Transverse colon (tissue), 4 donors: ENCODE data around the gene ADRB1. TPM values are rescaled to one million over a fixed set of nuclear protein-coding genes. Genes with fewer than 3 reads are reported as not detected.
A peak's percentile ranks its signal among the peaks of the same experiment; 100 is the strongest.

ENCODE experiments used
- DNase-seq: peaks from one replicate; pipeline ENCODE4 v3.0.0-alpha.2; 2019
- H3K27ac ChIP-seq, 4 donors: fragments of 200-600 bp; sonication (generic); 2 replicates each; pipeline ENCODE4 v1.5.1; 2016 to 2018; ENCODE audit warnings: inconsistent platforms in 4 of 4
- H3K27me3 ChIP-seq: fragments of 200-600 bp; sonication (generic); 2 replicates; pipeline ENCODE4 v1.5.1; 2017; ENCODE audit warnings: inconsistent platforms
- H3K36me3 ChIP-seq, 4 donors: fragments of 200-600 bp; sonication (generic); 2 replicates each; pipeline ENCODE4 v1.5.1; 2017 to 2019; ENCODE audit warnings: inconsistent platforms in 4 of 4
- H3K4me1 ChIP-seq, 4 donors: fragments of 200-600 bp; sonication (generic); 2 replicates each; pipeline ENCODE4 v1.5.1; 2017 to 2020; ENCODE audit warnings: inconsistent platforms in 4 of 4
- H3K4me3 ChIP-seq, 4 donors: fragments of 200-600 bp; sonication (generic); 1 replicate in 1 of 4; 2 replicates in 3 of 4; pipeline versions ENCODE4 v1.5.1 to v1.6.1; 2017 to 2019; ENCODE audit warnings: inconsistent platforms in 4 of 4
- H3K9me3 ChIP-seq, 2 donors: fragments of 200-600 bp; sonication (generic); 2 replicates each; pipeline ENCODE4 v1.5.1; 2017 to 2019; ENCODE audit warnings: inconsistent platforms in 2 of 2
- EP300 ChIP-seq: sonication (generic); formaldehyde crosslinking; IDR thresholded peaks from one replicate; pipeline ENCODE4 v1.6.1; 2017; ENCODE audit warnings: antibody characterized with exemption, low read depth
- POLR2A ChIP-seq: fragments of 450-650 bp; IDR thresholded peaks from one replicate; pipeline ENCODE4 v1.6.1; 2016; ENCODE audit warnings: antibody characterized with exemption, mild to moderate bottlenecking, moderate library complexity
- POLR2AphosphoS5 ChIP-seq, 3 donors: sonication (generic); formaldehyde crosslinking; IDR thresholded peaks; one replicate each; pipeline ENCODE4 v1.6.1; 2016; ENCODE audit warnings: antibody characterized with exemption in 3 of 3
- WGBS, 2 donors: methylation state at CpG; one replicate each; pipeline ENCODE4 v1.1.5; 2018; ENCODE audit warnings: low coverage in 1 of 2; 5-methylcytosine and 5-hydroxymethylcytosine counted together
- in situ Hi-C, 4 donors: fragments of 200-750 bp; cut with MboI; loops; one replicate each; pipeline versions ENCODE4 v1.15.0 to v1.15.1; 2017; ENCODE audit warnings: low sequenced_read_pairs in 3 of 4, low pct_ligation_motif_present in 1 of 4, low pct_unique_long_range_greater_than_20kb in 1 of 4
- intact Hi-C: fragments of 100-400 bp; cut with DNase I; formaldehyde crosslinking; loops from one replicate; pipeline ENCODE4 v1.15.1; 2023; ENCODE audit warnings: low total_unique reads
- total RNA-seq, 4 donors: library from RNA; depleted of rRNA; stranded (reverse); fragments of >200 nt; gene quantifications; one replicate each; pipeline ENCODE4 v1.1.0, GENCODE V29; 2016
- TF ChIP-seq, protein P1 (sequence below), 5 experiments: fragments of 200-600 bp in 3 of 5; fragments of 450-650 bp in 2 of 5; sonication (generic) in 3 of 5; IDR thresholded peaks; 1 replicate in 2 of 5; 2 replicates in 3 of 5; pipeline ENCODE4 v1.5.1; 2016 to 2017; ENCODE audit warnings: antibody characterized with exemption in 5 of 5, inconsistent platforms in 3 of 5, mild to moderate bottlenecking in 2 of 5, moderate library complexity in 1 of 5

ADRB1 gene
- total RNA-seq, 4 donors from 2014 or later = 1.2 to 1.9 (median 1.4) TPM; not detected in 1

DNA sequence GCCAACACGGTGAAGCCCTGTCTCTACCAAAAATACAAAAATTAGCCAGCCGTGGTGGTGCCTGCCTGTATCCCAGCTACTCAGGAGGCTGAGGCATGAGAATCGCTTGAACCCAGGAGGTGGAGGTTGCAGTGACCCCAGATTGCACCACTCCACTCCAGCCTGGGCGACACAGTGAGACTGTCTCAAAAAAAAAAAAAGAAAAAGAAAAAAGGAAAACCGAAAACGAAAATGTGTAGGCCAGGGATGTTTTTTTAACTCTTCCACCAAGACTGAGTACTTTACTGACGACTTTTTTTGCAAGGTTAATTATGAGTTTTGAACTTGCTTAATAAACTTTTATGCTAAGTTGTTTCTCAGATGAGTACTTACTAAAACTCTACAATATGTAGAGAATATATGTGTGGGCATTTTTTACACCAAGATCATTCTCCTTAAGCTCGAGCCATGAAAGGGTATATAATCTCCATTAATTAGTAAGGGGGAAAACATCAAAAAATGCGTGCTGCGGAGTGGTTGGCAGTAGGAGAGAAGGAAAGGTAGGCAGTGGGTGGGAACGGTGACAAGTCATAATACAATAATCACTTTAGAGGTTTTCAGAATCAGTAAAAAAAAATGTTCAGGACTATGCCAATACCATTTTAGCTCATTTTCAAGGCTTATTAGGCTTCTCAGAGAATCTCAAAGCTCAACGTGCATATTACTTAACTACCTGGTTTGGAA is 8.6 kb upstream of the ADRB1 start:
- Histone ChIP-seq H3K27ac (no peak overlapping the region), H3K4me1 (no peaks in the 10 kb centered on the region), H3K36me3 (no peaks in the 10 kb centered on the region), H3K27me3 (peaks cover 20% of the 10 kb centered on the region), H3K9me3 (no peaks in the 10 kb centered on the region), H3K4me3 (no peak overlapping the region)
- WGBS, 2 donors = 84 to 93% methylated on average over 7 to 12 of the region's 12 CpGs
- intact Hi-C loops (no loop called here), in situ Hi-C loops (no loop called here)
- TF ChIP-seq EP300 = no peak
- TF ChIP-seq, protein P1, sequence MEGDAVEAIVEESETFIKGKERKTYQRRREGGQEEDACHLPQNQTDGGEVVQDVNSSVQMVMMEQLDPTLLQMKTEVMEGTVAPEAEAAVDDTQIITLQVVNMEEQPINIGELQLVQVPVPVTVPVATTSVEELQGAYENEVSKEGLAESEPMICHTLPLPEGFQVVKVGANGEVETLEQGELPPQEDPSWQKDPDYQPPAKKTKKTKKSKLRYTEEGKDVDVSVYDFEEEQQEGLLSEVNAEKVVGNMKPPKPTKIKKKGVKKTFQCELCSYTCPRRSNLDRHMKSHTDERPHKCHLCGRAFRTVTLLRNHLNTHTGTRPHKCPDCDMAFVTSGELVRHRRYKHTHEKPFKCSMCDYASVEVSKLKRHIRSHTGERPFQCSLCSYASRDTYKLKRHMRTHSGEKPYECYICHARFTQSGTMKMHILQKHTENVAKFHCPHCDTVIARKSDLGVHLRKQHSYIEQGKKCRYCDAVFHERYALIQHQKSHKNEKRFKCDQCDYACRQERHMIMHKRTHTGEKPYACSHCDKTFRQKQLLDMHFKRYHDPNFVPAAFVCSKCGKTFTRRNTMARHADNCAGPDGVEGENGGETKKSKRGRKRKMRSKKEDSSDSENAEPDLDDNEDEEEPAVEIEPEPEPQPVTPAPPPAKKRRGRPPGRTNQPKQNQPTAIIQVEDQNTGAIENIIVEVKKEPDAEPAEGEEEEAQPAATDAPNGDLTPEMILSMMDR (IDR thresholded peaks at IDR 0.05) = no peak
- no peak for DNase-seq

DNA sequence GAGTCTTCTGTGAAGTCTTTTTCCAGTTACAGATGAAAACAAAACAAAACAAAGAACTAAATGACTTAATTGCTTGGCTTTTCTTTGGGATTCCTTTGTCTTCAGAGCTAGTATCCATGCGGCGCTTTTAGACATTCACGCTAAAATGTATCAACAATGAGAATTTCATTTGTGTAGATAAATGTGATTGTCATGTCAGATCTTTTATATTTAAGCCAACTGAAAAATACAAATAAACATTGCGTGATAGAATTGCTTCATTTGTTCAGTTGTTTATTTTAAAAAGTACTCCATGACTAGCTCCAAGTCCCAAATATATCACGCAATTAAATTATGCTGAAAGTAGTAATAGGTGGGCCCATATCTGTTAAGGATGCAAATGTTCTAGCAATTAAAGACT is 7.9 kb upstream of the ADRB1 start:
- Histone ChIP-seq H3K27me3 (peaks cover 25% of the 10 kb centered on the region), H3K36me3 (no peaks in the 10 kb centered on the region), H3K4me3 (no peak overlapping the region), H3K4me1 (no peaks in the 10 kb centered on the region), H3K9me3 (no peaks in the 10 kb centered on the region), H3K27ac (no peak overlapping the region)
- no peak for DNase-seq
- no peak for TF ChIP-seq EP300
- TF ChIP-seq POLR2AphosphoS5 (IDR thresholded peaks at IDR 0.05) = no peak
- TF ChIP-seq, protein P1 (IDR thresholded peaks at IDR 0.05) = no peak
- TF ChIP-seq POLR2A = no peak
- intact Hi-C loops = no loop called here
- in situ Hi-C loops = no loop called here
- 84 to 93% methylated on average over 5 of the region's 5 CpGs for WGBS, 2 donors

DNA sequence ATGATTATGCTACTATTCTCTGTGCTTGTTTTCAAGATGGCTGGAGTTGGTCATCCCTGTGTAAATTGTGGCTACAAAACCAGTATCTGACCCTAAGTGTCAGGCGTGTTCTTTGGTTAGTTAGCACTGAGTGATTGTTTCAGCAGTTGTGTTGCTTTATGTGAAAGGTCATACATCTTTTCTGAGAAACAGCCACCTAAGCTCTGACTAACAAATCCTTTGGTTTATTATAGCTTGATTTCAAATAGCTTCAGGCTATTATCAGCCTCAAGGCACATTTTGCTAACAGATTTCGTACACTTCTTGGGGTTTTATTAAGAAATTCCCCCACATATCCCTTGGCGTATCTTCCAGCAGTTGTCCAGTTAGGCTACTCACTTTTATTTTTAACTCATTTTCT is 4.8 kb upstream of the ADRB1 start:
- intact Hi-C loops (no loop called here), in situ Hi-C loops (no loop called here)
- no peak overlapping the region for H3K27ac ChIP-seq
- H3K9me3 ChIP-seq = no peaks in the 10 kb centered on the region
- H3K36me3 ChIP-seq = no peaks in the 10 kb centered on the region
- DNase-seq = no peak
- WGBS, 2 donors = 72 to 76% methylated on average over 3 of the region's 3 CpGs
- peaks cover 55% of the 10 kb centered on the region for H3K27me3 ChIP-seq
- H3K4me3 ChIP-seq = no peak overlapping the region
- H3K4me1 ChIP-seq = peaks cover 0 to 8% (median 7%) of the 10 kb centered on the region in 4 donors
- no peak for TF ChIP-seq POLR2AphosphoS5 (IDR thresholded peaks at IDR 0.05)

DNA sequence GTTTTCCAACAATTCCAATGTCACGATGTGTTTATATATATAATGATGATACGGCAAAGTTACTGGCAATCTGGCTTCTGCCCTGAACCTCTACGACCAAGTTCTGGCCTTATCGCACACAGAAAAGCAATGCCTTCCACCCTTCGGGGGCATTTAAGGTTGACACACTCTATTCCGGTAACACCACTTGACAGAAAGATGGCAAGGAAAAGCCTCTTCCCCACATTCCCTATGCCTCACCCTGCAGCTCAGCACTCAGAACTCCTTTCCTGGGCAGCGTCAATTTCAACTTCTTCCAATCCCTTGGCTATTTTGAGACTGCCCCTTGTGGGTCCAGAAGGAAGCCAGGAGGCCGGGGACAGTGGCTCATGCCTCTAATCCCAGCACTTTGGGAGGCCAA is 2.5 kb upstream of the ADRB1 start:
- intact Hi-C loops = no loop called here
- WGBS, 2 donors = 57 to 83% methylated on average over 6 to 8 of the region's 8 CpGs
- peak overlapping the region in 3 of 4 donors; percentile 19 to 87 (median 21) for H3K27ac ChIP-seq
- DNase-seq = no peak
- H3K27me3 ChIP-seq = peaks cover 77% of the 10 kb centered on the region
- no peak overlapping the region for H3K4me3 ChIP-seq
- TF ChIP-seq POLR2AphosphoS5 (IDR thresholded peaks at IDR 0.05) (peak in 1 of 3 donors; percentile 42), EP300 (peak; percentile 62), POLR2A (no peak)
- no peaks in the 10 kb centered on the region for H3K9me3 ChIP-seq
- in situ Hi-C loops = no loop called here
- peaks cover 0 to 9% (median 7%) of the 10 kb centered on the region in 4 donors for H3K4me1 ChIP-seq
- no peaks in the 10 kb centered on the region for H3K36me3 ChIP-seq

DNA sequence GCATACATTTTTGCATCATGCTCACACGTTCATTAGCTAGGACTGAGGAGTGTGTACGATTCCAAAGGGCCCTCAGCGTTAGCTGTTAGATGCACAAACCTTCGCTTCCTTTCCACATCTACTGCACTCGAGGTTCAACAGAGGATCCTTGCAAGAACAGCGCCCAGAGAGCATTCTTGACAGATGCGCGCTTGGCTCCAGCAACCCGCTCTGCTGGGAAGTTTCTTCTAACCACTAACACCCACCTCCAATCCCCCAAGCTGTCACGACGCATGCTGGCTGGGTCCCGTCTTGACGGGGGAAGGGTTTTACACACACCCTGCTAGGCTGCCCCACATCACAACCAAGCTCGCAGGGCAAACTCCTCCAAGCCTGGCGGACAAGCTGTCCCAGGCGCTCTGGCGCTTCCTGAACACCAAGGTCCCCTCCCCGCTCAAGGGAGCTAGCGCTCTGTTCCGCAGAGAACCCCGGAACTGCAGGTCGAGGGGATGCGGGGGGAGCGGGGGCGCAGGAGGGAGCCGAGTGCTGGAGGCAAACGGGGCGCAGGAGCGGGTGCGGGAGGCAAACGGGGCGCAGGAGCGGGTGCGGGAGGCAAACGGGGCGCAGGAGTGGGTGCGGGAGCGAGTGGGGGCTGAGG is 653 bp upstream of the ADRB1 start:
- in situ Hi-C loops = no loop called here
- TF ChIP-seq, protein P1 (IDR thresholded peaks at IDR 0.05) = no peak
- TF ChIP-seq POLR2AphosphoS5 (IDR thresholded peaks at IDR 0.05) = peak in 1 of 3 donors; percentile 39
- no peak for TF ChIP-seq POLR2A
- peak overlapping the region; percentile 73 to 87 (median 84) for H3K27ac ChIP-seq
- peaks cover 91% of the 10 kb centered on the region for H3K27me3 ChIP-seq
- peak; percentile 21 for DNase-seq
- peaks cover 0 to 9% (median 7%) of the 10 kb centered on the region in 4 donors for H3K4me1 ChIP-seq
- no peaks in the 10 kb centered on the region for H3K9me3 ChIP-seq
- intact Hi-C loops = no loop called here
- H3K36me3 ChIP-seq = no peaks in the 10 kb centered on the region
- peak overlapping the region; percentile 46 to 64 (median 48) for H3K4me3 ChIP-seq
- 2% methylated on average over 10 to 17 of the region's 38 CpGs for WGBS, 2 donors
